Osteoblast (primary cell): ENCODE results near the gene MIX23. TPM values are rescaled to one million over a fixed set of nuclear protein-coding genes. Genes with fewer than 3 reads are reported as not detected.

Source experiments
- DNase-seq: peaks from one replicate; pipeline ENCODE4 v3.0.0; 2011; ENCODE audit warnings: low spot score, mixed read lengths; ENCODE audit not compliant: insufficient read length; ENCODE audit errors: missing footprints
- H2AFZ ChIP-seq: 2 replicates; pipeline ENCODE4 v1.6.0; 2011; ENCODE audit warnings: mild to moderate bottlenecking, low read length
- H3K27ac ChIP-seq: 2 replicates; pipeline ENCODE4 v1.5.1; 2011; ENCODE audit warnings: mild to moderate bottlenecking, low read depth, low read length, moderate library complexity
- H3K27me3 ChIP-seq: 2 replicates; pipeline ENCODE4 v1.6.0; 2012; ENCODE audit warnings: mild to moderate bottlenecking, control low read depth, inconsistent platforms, low read length, moderate library complexity; ENCODE audit not compliant: insufficient read depth
- H3K36me3 ChIP-seq: 2 replicates; pipeline ENCODE4 v1.5.1; 2011; ENCODE audit warnings: mild to moderate bottlenecking, low read length, control low read depth, moderate library complexity; ENCODE audit not compliant: insufficient read depth
- H3K4me1 ChIP-seq: 2 replicates; pipeline ENCODE4 v1.5.1; 2011; ENCODE audit warnings: mild to moderate bottlenecking, low read length, control low read depth, moderate library complexity; ENCODE audit not compliant: insufficient read depth
- H3K4me2 ChIP-seq: 2 replicates; pipeline ENCODE4 v1.6.0; 2011; ENCODE audit warnings: mild to moderate bottlenecking, low read length; ENCODE audit not compliant: insufficient read depth
- H3K4me3 ChIP-seq: fragments of 200-600 bp; sonication (generic); 3 replicates; pipeline ENCODE4 v1.5.1; 2012; ENCODE audit warnings: mild to moderate bottlenecking, low read length, inconsistent platforms; ENCODE audit not compliant: insufficient read depth
- H3K79me2 ChIP-seq: 2 replicates; pipeline ENCODE4 v1.6.0; 2012; ENCODE audit warnings: mild to moderate bottlenecking, low read length, control low read depth, inconsistent platforms; ENCODE audit not compliant: insufficient read depth
- H3K9me3 ChIP-seq: 2 replicates; pipeline ENCODE4 v1.5.1; 2011; ENCODE audit warnings: low read depth, low read length, control low read depth
- H4K20me1 ChIP-seq: 2 replicates; pipeline ENCODE4 v1.6.0; 2012; ENCODE audit warnings: mild to moderate bottlenecking, low read length, control low read depth; ENCODE audit not compliant: insufficient read depth
- CTCF ChIP-seq: IDR thresholded peaks from 2 replicates; pipeline ENCODE4 v1.5.1; 2011; ENCODE audit warnings: mild to moderate bottlenecking, low read depth, low read length, moderate library complexity; ENCODE audit errors: extremely low read depth
- total RNA-seq: library from RNA; depleted of rRNA; stranded (reverse); fragments of >200 nt; gene quantifications from 2 replicates; pipeline ENCODE4 v1.2.3, GENCODE V29; 2012

MIX23 gene
- total RNA-seq, 1 donor, result 17.0 TPM

- TF ChIP-seq CTCF, result no peak
- H3K9me3 ChIP-seq, result no peaks in the 10 kb centered on the region
- H3K27me3 ChIP-seq, result no peaks in the 10 kb centered on the region
- no peak overlapping the region for H3K4me3 ChIP-seq
- peaks cover 2% of the 10 kb centered on the region for H3K4me1 ChIP-seq
- DNase-seq, result no peak
- H3K36me3 ChIP-seq, result no peaks in the 10 kb centered on the region
- H4K20me1 ChIP-seq, result no peaks in the 10 kb centered on the region
- no peak overlapping the region for H2AFZ ChIP-seq
- H3K27ac ChIP-seq, result no peak overlapping the region
- H3K79me2 ChIP-seq, result no peaks in the 10 kb centered on the region
- H3K4me2 ChIP-seq, result no peak overlapping the region
Measured at GRCh38 chr3:122353215-122353614, 29.8 kb downstream of the MIX23 start.

GRCh38 chr3:122351612-122352011, 31.4 kb downstream of the MIX23 start:
- H3K27ac ChIP-seq, result no peak overlapping the region
- no peak overlapping the region for H2AFZ ChIP-seq
- H3K4me2 ChIP-seq, result no peak overlapping the region
- DNase-seq, result no peak
- TF ChIP-seq CTCF, result no peak
- no peaks in the 10 kb centered on the region for H3K9me3 ChIP-seq
- peaks cover 2% of the 10 kb centered on the region for H3K4me1 ChIP-seq
- no peaks in the 10 kb centered on the region for H3K79me2 ChIP-seq
- no peaks in the 10 kb centered on the region for H4K20me1 ChIP-seq
- H3K4me3 ChIP-seq, result no peak overlapping the region
- no peaks in the 10 kb centered on the region for H3K36me3 ChIP-seq
- no peaks in the 10 kb centered on the region for H3K27me3 ChIP-seq

- no peak overlapping the region for H3K27ac ChIP-seq
- peak overlapping the region; percentile 40 for H3K4me2 ChIP-seq
- H3K36me3 ChIP-seq, result no peaks in the 10 kb centered on the region
- DNase-seq, result no peak
- H3K79me2 ChIP-seq, result no peaks in the 10 kb centered on the region
- no peak overlapping the region for H2AFZ ChIP-seq
- peaks cover 2% of the 10 kb centered on the region for H3K4me1 ChIP-seq
- TF ChIP-seq CTCF, result no peak
- no peaks in the 10 kb centered on the region for H4K20me1 ChIP-seq
- no peaks in the 10 kb centered on the region for H3K27me3 ChIP-seq
- no peaks in the 10 kb centered on the region for H3K9me3 ChIP-seq
- no peak overlapping the region for H3K4me3 ChIP-seq
Measured at GRCh38 chr3:122350814-122351418, 32.1 kb downstream of the MIX23 start.

GRCh38 chr3:122349171-122349570, 33.9 kb downstream of the MIX23 start:
- DNase-seq, result no peak

More at GRCh38 chr3:122349171-122349570, 33.9 kb downstream of the MIX23 start:
- Histone ChIP-seq H3K4me3 (no peak overlapping the region), H3K79me2 (no peaks in the 10 kb centered on the region), H2AFZ (no peak overlapping the region), H3K27me3 (no peaks in the 10 kb centered on the region), H3K36me3 (no peaks in the 10 kb centered on the region), H3K27ac (no peak overlapping the region), H3K4me2 (no peak overlapping the region), H3K4me1 (peaks cover 2% of the 10 kb centered on the region), H3K9me3 (no peaks in the 10 kb centered on the region), H4K20me1 (no peaks in the 10 kb centered on the region)
- TF ChIP-seq CTCF, result no peak
